ENCODE data around the gene TEDC1.

TEDC1 gene

DNA sequence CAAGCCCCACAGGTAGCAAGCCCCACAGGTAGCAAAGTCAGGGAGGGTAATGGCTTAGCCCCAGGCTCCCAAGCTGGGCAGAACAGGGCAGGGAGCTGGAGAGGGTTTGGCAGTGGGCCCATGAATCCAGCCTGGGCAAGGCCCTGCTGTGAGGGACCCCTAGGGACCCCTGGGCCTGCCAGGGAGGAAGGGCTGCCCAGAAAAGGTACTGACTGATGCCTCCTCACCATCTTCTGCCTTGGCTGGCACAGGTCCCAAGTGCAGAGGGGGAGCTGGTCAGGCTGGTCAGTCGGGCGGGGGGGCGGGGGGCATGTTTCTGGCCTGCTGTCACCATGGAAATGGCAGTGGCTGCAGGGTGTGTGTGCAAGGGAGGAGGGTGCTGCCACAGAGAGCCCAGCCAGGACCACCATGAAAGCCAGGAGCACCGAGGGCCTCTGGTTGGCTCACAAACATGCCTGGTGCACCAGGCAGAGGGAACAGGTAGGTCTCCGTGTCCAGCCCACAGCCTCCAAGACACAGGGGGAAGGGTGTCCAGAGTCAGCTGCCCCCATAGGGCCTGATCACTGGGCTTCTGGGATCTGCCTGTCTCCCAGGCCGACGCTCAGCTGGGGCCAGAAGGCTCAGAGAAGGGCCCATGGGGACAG, 17.9 kb upstream of the TEDC1 start:
- peak in 3 of 56 donors; percentile 11 to 35 (median 28) for DNase-seq

DNA sequence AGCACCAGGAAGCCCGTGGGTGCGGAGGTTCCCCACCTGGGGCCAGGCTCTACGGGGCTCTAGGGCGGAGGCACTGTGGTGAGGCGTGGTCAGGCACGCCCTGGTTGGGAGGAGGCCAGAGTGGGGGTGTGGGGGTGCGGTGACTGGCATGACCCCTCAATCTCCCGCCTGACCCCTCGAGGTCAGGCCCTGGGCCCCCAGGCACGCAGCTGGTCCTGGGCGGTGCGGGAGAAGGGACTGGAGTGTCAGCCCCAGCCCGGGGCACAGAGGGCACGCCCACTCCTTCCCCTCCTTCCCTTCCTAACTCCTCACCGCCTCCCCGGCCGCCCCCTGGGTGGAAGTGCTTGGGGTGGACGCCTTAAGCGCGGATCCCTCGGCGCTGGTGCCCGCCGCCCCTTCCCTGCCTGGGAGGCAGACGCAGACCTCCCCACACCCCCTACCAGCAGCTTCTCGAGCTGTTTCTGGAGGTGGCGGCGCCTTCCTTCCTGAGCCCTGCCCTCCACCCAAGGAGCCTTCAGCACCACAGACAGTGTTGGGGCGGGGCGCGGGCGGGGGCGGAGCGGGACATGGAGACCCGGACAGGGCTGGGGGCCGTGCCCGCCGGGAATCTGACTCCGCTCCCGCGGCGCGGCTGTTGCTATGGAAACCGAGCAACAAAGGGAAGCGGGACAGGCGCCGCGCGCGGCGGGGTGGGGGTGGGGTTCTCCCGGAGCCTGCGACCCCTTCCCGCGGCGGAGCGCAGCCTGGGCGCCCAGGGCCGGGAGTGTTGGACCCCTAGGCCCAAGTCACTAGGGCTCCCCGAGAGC, 17.2 kb upstream of the TEDC1 start:
- peak in 50 of 56 donors; percentile 14 to 85 (median 50) for DNase-seq

DNA sequence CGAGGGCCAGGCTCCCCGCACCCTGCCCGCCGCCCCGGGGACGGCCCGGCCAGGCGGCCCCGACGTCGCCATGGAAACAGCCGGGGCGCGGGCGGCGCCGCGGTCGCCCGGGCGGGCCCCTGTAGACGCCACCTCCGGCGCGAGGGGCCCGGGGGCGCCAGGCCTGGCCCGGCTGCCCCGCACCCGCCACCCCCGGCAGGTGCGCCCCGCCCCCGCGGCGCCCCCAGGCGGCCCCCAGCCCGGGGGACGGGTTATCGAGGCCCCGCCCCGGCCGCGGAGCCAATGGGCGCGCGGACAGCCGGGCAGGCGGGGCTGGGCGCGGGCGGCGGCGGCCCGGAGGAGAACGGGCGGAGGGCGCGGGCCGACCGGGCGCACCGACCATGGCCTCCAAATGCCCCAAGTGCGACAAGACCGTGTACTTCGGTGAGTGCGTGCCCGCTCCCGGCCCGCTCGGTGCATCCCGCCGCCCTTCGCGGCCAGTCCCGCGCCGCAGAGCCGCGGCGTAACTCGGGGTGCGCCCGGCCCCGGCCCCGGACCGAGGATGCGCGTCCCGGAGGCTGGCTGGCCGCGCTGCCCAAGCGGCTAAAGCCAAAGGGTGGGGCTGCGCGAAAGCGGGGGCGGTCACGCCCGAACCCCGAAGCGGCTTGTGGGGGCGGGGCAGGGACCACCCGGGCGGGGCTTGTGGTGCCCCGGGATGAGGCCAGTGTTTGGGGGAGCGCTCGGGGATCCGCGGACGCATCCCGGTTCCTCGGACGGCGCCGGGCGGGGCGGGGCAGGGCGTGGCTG, 16.4 kb upstream of the TEDC1 start, which contains the start of gene CRIP2:
CRIP2 (plus strand) TSS at position 339 of the 786 bp plus-strand sequence; CDS start at position 381, 42 bp downstream.
- peak in 7 of 56 donors; percentile 27 to 67 (median 32) for DNase-seq

DNA sequence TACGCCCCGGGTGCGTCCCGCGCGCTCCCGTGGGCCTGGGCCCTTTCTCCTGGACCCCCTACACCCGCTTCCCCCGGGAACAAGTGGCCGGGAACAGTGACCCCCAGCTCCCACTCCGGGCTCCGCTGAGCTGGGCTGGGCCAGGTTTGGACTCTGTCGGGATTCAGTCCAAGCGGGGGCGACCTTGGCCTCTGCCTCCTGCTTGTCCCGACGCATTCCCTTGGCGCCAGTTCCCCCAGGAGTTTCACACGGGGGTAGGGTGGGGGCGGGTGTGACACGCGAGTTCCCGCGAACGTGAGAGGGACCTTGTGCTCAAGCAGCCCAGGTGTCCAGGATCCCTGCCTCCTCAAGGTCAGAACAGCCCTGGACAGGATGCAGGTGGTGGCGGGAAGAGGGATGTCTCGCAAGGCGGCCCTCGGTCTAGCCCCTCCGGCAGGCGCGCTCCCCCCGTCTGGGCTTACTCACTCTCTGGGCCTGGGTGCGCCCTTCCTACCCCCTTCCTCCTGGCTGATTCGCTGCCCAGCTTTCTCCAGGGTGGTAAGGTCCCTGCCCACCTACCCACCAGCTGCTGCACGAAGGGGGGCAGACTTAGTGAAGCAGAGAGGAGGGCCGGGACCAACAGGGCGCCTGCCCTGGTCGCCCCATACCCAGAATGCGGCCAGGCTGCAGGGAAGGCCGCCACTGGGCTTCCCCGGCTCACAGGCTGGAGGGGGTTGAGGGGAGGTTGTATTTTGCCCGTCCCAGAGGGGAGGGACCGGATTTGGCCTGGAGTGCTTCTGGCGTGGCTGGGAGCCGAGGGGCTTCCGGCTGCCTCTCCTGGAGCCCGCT, 15.6 kb upstream of the TEDC1 start:
- DNase-seq, result peak in 7 of 56 donors; percentile 37 to 70 (median 51)

DNA sequence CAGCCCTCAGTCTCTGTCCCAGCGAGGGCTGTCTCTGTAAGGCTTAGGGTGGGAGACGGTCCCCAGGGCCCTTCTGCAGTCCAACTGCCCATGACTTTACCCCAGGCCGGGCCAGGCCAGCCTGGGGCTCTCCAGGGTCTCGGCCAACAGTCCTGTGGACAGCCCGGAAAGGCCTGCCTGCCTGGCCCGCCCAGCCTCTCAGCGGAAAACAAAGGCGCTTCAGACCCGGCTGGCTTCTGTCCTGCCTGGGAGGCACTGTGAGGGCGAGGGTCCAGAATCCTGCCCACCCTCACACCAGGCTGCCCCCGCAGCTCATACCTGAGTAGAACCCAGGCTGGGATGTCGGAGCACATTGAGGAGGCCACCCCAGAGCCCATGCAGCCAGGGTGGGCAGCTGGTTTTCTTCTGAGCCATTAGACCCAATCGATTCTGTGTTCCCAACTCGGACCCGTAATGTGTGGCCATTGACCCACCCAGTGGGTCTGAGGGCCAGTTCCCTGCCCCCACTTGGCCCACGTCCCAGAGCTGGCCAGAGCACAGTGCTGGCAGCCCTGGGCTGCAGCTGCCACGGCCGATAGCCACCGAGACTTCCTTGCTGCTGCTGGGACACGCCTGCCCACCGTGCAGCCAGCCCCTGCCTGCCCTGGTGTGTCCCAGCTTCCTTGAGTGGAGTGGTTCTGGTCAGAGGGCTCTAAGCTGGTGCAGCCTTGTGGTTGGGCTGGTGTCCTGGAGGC, 14.8 kb upstream of the TEDC1 start:
- DNase-seq, result peak in 55 of 56 donors; percentile 28 to 90 (median 81)

DNA sequence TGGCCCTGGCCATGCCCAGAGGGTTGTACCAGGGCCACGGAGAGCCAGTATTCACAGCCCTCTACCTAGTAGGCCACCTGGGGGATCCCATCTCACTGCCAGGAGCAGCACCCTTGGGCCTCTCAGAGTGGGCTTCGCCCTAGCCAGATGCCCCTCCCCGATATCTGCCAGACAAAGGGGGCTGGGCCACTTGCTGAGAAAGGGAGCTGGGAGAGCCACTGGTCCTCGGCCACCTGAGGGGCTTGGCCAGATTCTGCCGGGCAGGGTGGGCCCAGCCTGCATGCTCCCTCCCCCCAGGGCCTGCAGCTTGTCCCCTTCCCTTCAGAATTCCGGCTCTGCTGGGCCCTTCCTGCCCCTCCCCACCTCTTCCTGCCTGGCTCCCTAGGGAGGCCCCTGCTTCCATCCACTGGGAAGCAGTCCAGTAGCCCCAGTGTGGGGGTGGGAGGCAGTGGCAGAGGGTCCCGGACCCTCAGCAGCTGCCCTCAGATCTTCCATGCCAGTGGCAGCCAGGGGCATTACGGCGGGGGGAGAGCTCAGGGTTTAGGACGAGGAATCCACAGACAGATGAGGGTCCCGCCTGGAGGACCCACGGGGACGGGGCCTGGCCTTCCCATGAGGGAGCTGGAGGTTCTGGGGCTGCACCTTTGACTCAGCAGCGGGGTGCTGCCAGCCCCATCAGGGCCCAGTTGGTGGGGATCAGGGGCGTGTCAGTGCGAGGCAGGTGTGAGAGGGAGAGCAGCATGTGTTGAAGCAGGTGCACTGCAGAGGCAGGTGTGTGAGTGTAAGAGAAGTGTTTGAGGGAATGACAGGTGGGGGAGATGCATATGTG, 14.0 kb upstream of the TEDC1 start:
- no peak for DNase-seq

DNA sequence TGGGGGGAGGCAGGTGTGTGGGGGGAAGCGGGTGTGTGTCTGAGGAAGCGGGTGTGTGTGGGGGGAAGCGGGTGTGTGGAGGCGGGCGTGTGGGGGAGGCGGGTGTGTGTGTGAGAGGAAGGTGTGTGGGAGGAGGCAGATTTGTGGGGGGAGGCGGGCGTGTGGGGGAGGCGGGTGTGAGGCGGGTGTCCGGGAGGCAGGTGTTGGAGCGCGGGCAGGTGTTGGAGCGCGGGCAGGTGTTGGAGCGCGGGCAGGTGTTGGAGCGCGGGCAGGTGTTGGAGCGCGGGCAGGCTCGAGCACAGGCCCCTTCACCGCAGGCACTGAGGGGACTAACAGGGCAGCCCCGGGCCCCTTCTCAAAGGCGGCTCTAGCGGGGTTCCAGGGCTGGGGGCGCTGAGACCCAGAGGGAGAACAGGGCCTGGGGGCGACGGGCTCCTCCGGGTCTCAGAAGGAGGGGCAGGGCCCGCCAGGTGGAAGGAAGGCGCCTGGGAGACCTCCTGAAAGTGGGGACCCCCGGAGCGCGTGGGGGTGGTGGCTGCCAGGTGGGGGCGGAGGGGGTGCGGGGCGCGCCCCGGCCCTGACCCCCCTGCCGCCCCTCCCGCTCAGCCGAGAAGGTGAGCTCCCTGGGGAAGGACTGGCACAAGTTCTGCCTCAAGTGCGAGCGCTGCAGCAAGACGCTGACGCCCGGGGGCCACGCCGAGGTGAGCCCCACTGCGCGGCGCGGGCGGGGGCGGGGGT, 13.2 kb upstream of the TEDC1 start:
- DNase-seq, result peak in 4 of 56 donors; percentile 16 to 21 (median 18)

DNA sequence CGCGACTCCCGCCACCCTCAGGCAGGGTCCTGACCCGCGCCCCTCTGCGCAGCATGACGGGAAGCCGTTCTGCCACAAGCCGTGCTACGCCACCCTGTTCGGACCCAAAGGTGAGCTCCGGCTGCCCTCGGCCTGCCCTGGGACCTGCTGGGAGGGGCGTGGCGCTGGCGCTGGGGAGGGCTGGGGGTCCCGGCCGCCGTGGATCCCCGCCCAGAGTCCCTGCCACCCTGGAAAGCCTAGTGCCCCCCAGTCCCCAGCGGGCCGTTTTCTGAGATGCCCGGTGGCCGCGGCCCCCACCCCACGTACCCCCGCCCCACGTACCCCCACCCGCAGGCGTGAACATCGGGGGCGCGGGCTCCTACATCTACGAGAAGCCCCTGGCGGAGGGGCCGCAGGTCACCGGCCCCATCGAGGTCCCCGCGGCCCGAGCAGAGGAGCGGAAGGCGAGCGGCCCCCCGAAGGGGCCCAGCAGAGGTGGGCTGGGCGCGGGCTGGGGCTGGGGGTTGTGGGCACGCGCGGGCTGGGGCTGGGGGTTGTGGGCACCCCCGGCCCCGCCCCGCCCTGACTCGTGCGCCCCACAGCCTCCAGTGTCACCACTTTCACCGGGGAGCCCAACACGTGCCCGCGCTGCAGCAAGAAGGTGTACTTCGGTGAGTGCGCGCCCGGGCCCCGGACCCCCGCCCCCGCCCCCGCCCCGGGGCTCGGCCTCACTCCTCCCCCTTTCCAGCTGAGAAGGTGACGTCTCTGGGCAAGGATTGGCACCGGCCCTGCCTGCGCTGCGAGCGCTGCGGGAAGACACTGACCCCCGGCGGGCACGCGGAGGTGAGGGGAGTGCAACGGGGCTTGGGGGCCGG, 12.4 kb upstream of the TEDC1 start:
- no peak for DNase-seq

DNA sequence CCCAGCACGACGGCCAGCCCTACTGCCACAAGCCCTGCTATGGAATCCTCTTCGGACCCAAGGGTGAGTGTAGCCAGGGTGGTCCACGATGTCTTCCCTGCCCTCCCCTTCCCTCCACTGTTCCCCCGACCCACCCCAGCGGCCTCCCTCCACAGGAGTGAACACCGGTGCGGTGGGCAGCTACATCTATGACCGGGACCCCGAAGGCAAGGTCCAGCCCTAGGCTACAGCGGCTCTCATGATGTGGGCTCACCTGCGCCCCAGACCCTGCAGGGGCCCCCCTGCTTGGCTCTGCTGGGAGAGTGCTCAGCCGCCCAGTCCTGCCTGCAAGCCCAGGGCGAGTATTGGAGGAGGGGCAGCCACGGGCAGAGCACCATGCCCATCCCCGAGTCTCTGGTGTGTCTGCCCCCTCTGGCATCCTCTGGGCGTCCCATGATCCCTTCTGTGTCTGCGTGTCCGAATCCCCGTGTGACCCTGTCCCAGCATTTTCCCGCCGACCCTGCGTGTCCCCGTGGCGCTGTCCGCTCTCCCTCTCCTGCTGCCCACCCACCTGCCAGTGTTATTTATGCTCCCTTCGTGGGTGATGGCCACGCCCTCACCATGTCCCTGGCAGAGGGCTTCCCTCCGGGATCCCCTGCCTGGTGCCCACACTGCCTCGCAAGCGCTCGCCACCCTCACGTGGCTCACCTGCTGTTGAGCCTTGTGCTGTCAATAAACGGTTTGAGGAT, 11.5 kb upstream of the TEDC1 start:
- peak in 2 of 56 donors; percentile 16 to 34 for DNase-seq

DNA sequence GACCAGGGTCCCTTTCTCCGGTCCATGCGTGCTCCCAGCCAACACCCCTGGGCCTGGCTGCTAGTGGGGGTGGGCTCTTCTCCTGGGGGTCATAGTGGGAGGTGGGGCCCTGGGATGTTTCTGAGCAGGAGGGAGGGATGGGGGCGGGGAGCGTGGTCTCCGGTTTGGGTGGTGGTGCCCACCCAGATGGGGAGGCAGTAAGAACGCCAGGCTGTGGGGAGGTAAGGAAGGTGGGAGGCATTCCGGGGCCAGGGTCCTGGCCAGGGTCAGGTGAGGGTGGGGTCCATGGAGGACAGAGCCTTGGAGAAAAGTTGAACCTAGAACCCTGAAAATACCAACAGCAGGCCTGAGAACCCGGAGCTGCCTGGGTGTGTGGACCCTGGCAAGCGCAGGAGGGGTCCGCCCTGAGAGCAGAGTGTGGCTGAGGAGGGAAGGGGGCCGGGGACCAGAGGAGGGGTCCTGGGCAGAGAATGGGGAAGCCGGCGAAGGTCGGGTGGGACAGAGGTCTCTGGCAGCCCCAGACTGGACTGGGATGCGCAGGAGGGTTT, 10.8 kb upstream of the TEDC1 start:
- DNase-seq, result no peak

DNA sequence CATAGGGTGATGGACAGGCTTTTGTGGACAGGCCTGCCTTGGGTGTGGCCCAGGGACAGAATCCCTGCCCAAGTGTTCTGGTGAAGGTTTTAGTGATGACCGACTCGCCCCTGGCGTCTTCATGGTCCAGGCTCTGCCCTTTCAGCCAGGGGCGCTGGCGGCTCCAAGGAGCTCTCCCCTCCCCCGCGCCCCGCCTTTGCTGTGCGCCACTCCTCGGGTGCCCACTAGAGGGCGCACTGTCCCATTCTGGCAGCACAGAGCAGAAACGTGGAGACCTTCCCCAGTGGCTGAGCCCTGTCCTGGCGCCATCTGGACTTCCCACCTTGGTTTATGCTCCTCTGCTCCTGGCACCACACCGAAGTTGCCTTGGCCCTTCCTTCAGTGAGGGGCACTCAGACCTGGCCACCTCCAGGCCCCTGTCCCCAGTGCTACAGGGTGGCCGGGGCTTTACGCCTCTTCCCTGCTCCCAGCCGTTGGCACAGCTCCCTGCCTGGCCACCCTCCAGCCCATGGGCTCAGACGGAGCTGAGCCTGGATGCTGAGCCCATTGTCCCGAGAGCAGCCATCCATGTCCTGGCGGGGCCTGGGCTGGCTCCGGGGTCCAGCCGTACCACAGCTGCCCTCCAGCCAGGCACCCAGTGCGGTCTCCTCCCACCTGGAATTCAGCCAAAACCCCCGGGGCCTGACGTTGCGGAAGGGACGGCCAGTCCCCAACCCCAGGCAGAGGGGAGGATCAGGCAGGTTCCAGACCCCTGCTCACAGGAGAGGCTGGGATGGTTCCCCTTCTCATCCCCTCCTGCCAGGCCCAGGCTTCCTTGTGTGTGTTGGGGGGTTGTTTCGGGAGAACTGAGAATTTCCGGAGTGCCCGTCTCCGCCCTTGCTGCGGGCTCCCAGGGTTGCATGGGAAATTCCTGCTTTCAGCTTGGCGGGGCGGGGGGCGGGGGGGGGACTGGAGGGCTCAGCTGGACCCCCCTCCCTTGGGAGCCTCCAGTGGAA, 9.9 kb upstream of the TEDC1 start:
- peak in 55 of 56 donors; percentile 48 to 99 (median 90) for DNase-seq

DNA sequence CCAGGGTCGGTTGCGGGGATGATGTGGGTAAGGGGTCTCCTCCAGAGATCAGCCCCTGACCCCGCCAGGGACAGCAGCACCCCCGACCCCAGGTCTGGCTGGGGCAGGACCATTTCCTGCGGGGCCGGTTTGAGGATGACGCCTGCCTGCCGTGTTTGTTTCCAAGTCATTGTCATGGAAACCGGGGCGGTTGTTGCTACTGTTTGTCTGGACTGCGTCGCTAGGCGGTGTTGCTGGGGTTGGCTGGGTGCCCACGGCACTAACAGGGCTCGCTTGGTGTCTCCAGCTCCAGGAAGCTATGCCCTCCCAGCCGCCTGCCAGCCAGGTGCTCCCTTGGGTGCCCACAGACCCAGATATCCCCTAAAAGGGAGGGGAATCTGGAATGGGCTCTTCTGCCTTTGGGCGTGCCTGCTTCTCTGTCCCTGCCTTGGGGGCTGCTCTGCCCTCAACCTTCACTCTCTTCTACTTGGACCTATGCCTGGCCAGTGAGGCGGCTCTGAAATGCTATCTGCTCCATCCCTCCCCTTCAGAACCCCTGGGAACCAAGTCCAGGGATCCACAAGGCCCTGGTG, 9.1 kb upstream of the TEDC1 start:
- DNase-seq, result peak in 55 of 56 donors; percentile 23 to 86 (median 62)

DNA sequence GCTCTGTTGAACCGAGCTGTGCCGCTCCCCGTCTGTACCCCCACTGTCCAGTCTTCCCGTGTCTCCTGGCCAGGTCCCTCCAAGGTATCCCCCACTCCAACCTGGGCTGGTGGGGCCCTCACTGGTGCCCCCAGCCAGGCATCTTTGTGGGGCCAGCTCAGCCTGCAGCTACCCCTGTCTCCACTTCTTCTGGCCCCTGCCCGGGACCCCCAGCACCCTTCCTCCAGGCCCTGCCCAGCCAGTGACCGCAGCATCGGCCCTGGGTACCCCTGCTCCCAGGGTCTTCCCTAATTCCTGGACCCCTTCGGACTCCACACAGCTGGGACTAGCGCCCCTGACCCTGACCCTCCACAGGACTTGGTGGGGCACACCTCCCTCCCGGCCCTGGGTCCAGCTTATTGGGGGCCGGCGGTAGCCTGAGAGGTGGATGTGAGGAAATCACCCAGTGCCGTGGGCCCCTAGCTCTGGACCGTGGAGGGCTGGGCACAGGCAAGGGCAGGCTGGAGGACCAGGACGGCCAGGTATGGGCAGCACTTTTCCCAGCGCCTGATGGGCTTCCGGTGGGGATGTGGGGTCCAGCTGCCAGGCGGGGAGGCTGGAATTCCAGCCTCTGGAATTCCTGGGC, 8.4 kb upstream of the TEDC1 start:
- DNase-seq, result no peak

Data from nucleus accumbens (tissue), 56 donors.